Astrocyte of the cerebellum (primary cell): Measurements from ENCODE around the gene PPFIA2.

Experiments used
- DNase-seq: peaks from one replicate; pipeline ENCODE4 v3.0.0-alpha.2; 2011; ENCODE audit warnings: low read depth
- H3K4me3 ChIP-seq: 2 replicates; pipeline ENCODE4 v1.5.1; 2011; ENCODE audit warnings: mild to moderate bottlenecking, low read depth, low read length, moderate library complexity
- in situ Hi-C: cut with HindIII; loops from 2 replicates; pipeline ENCODE4 v1.10.0; 2017; ENCODE audit warnings: low sequenced_read_pairs
- TF ChIP-seq, protein P1 (sequence below): IDR thresholded peaks from 2 replicates; pipeline ENCODE4 v1.5.1; 2012; ENCODE audit warnings: low read length, low read depth, moderate library complexity, mild to moderate bottlenecking; ENCODE audit errors: missing control alignments

The PPFIA2 gene

DNA sequence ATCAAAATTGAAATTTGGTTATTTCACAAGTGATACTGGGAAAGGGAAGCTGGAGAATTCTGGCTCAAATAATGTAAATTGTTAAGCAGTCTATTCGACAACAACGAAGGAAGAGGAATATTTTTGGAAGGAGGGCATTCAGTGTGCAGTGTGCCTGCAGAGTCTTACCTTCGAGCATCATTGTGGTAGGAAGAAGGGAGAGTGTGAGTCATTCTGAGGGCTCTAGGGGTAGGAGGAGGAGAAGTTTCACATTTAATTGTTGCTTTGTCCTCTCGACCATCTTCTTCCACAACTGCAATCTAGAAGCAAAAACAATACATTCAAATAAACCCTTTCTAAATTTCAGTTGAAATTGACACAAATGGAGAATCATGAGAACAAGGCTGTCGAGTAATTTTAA lies 418.2 kb downstream of the PPFIA2 start:
- H3K4me3 ChIP-seq, result no peak overlapping the region
- in situ Hi-C loops, result no loop called here
- DNase-seq, result no peak
- TF ChIP-seq, protein P1, sequence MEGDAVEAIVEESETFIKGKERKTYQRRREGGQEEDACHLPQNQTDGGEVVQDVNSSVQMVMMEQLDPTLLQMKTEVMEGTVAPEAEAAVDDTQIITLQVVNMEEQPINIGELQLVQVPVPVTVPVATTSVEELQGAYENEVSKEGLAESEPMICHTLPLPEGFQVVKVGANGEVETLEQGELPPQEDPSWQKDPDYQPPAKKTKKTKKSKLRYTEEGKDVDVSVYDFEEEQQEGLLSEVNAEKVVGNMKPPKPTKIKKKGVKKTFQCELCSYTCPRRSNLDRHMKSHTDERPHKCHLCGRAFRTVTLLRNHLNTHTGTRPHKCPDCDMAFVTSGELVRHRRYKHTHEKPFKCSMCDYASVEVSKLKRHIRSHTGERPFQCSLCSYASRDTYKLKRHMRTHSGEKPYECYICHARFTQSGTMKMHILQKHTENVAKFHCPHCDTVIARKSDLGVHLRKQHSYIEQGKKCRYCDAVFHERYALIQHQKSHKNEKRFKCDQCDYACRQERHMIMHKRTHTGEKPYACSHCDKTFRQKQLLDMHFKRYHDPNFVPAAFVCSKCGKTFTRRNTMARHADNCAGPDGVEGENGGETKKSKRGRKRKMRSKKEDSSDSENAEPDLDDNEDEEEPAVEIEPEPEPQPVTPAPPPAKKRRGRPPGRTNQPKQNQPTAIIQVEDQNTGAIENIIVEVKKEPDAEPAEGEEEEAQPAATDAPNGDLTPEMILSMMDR, result no peak

DNA sequence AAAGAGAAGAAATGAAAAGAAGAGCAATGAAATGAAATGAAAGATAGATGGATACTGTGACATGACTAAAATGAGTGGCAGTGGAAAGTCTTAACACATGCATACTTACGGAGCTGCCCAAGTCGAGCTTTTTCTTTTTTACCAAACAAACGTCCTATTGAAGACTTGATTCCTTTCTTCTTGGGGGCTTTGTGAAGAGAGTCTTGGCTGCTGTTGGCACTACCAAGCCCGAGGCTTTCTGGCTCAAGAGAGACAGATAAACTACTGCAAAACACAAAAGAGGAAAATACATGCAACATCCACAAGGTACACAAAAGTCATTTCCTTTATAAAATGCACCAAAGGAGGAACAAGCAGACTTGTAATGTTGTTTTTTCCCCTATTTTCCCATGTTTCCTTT lies 420.1 kb downstream of the PPFIA2 start:
- H3K4me3 ChIP-seq, result no peak overlapping the region
- in situ Hi-C loops, result no loop called here
- TF ChIP-seq, protein P1, result no peak
- DNase-seq, result no peak

DNA sequence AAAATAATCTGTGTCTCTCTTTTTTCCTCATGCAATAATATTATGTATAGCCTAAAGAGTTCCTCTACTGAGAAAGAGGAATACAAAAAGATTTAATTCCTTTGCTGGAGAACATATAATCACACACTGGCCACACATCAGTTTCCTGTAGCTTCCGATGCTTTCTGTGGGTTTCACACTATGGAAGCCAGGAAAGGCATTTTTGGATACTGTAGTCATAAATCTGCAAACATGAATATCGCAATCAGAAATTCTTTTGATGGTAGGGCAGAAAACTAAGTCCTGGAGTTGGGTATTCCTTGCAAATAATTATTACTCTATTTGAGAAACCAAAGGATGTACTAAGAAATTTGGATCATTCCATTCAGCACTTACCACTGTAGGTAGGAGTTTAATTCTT lies 421.3 kb downstream of the PPFIA2 start:
- in situ Hi-C loops, result no loop called here
- no peak for DNase-seq
- H3K4me3 ChIP-seq, result no peak overlapping the region
- TF ChIP-seq, protein P1, result no peak

DNA sequence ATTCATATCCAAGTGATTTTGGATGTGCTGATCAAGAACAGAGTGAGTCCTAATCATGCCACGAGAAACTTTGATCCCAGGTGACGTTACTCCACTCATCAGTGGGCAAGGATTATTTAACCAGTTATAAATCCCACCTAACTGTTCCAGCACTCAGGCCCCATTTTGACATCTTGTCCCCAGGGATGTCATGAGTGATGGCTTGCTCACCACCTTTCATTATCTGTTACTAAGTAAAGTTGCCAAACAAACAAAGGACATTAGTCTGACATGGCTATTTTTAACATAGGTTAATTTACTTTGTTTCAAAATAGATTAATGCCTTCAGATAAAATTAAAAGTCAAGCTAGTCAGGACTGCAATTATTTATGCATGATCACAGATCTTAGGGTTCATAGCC lies 425.3 kb downstream of the PPFIA2 start:
- in situ Hi-C loops, result no loop called here

DNA sequence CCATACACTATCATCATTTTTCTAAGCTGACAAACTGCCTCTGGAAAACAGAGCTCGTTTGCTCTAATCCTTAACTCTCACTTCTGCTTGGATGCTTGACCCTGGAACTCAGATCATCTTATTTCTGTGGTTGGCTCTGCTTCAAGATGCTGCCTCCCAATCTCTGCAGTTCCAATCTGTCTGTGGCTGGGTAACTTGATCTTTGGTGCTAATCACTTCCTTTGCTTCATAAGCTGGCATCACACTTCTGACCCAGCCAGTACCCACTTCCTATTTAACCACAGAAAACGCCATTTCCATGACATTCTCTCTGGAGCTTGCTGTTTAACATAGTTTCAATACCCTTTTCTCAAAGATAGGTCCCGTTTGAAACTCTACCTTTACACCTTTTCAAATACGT lies 427.1 kb downstream of the PPFIA2 start:
- in situ Hi-C loops, result no loop called here
- no peak for DNase-seq
- TF ChIP-seq, protein P1, result no peak
- no peak overlapping the region for H3K4me3 ChIP-seq

More for the DNA sequence above, 425.3 kb downstream of the PPFIA2 start:
- H3K4me3 ChIP-seq, result no peak overlapping the region
- DNase-seq, result no peak
- TF ChIP-seq, protein P1, result no peak

DNA sequence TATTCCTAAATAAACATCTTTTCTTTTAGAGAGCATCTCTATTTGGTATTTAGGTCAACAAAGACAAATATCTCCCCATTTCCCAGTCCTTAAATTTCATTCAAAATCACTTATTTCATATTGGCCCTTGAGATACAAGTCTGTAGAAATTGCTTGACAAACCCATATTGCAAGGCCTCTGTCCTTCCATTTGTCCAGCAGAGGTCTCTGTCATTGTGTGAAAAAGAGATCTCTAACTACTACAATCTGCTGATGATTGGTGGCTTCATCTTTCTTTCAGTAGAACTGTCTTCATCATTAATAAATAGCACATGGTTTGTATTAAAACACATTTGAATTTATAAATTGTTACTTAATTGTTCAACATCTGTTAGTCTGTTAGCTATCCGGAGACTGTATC lies 428.7 kb downstream of the PPFIA2 start:
- TF ChIP-seq, protein P1, result no peak
- in situ Hi-C loops, result no loop called here
- H3K4me3 ChIP-seq, result no peak overlapping the region
- no peak for DNase-seq

DNA sequence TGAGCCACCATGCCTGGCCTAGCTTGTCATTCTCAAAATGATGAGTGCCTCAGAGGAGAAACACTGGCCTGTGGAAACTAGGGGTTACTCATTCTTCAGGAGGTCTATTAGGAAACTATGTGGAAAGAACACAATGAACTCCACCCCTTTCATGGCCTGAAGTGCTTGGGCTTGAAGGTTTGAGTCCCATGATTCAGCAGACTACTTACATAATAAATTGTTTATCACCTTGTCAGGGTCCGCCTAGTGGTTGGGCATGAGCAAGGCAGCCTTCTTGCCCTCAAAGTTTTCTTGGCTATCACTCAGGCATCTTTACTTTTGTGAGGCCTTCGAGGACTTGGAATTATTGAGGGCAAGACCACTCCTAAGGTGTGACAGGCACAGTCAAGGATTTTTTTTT lies 430.1 kb downstream of the PPFIA2 start:
- in situ Hi-C loops, result no loop called here
- no peak overlapping the region for H3K4me3 ChIP-seq
- no peak for DNase-seq
- TF ChIP-seq, protein P1, result peak; percentile 40
